Measurements from ENCODE around the gene CRIP3.

CRIP3 gene

GRCh38 chr6:43258807-43259686 is 49.6 kb downstream of the CRIP3 start:
- no peaks in the 10 kb centered on the region for H3K9me3 ChIP-seq (ENCODE audit: low read length)
- peaks cover 38% of the 10 kb centered on the region for H3K36me3 ChIP-seq (ENCODE audit: insufficient read depth, low read length)
- no peaks in the 10 kb centered on the region for H3K4me1 ChIP-seq (ENCODE audit: insufficient read depth, low read length)
- no peak overlapping the region for H2AFZ ChIP-seq (ENCODE audit: low read depth, low read length)
- H3K4me3 ChIP-seq (ENCODE audit: low read length), result no peak overlapping the region
- no peaks in the 10 kb centered on the region for H3K27me3 ChIP-seq (ENCODE audit: insufficient read depth, low read length)

GRCh38 chr6:43258180-43258579 is 50.4 kb downstream of the CRIP3 start:
- H3K4me3 ChIP-seq (ENCODE audit: low read length), result no peak overlapping the region
- H3K4me1 ChIP-seq (ENCODE audit: insufficient read depth, low read length), result no peaks in the 10 kb centered on the region
- no peaks in the 10 kb centered on the region for H3K27me3 ChIP-seq (ENCODE audit: insufficient read depth, low read length)
- no peak overlapping the region for H2AFZ ChIP-seq (ENCODE audit: low read depth, low read length)
- H3K36me3 ChIP-seq (ENCODE audit: insufficient read depth, low read length), result peaks cover 41% of the 10 kb centered on the region
- H3K9me3 ChIP-seq (ENCODE audit: low read length), result no peaks in the 10 kb centered on the region

GRCh38 chr6:43257367-43258145 is 51.1 kb downstream of the CRIP3 start:
- H3K36me3 ChIP-seq (ENCODE audit: insufficient read depth, low read length), result peaks cover 41% of the 10 kb centered on the region
- H2AFZ ChIP-seq (ENCODE audit: low read depth, low read length), result no peak overlapping the region
- H3K27me3 ChIP-seq (ENCODE audit: insufficient read depth, low read length), result no peaks in the 10 kb centered on the region
- H3K4me3 ChIP-seq (ENCODE audit: low read length), result no peak overlapping the region
- H3K4me1 ChIP-seq (ENCODE audit: insufficient read depth, low read length), result no peaks in the 10 kb centered on the region
- no peaks in the 10 kb centered on the region for H3K9me3 ChIP-seq (ENCODE audit: low read length)

GRCh38 chr6:43256670-43257366 is 51.8 kb downstream of the CRIP3 start:
- no peak overlapping the region for H2AFZ ChIP-seq (ENCODE audit: low read depth, low read length)
- H3K27me3 ChIP-seq (ENCODE audit: insufficient read depth, low read length), result no peaks in the 10 kb centered on the region
- no peak overlapping the region for H3K4me3 ChIP-seq (ENCODE audit: low read length)
- no peaks in the 10 kb centered on the region for H3K9me3 ChIP-seq (ENCODE audit: low read length)
- peaks cover 41% of the 10 kb centered on the region for H3K36me3 ChIP-seq (ENCODE audit: insufficient read depth, low read length)
- peaks cover under 1% of the 10 kb centered on the region for H3K4me1 ChIP-seq (ENCODE audit: insufficient read depth, low read length)

Measured in neuron (in vitro differentiated cells).